ENCODE results near the gene PFN1. TPM values are rescaled to one million over a fixed set of nuclear protein-coding genes. Genes with fewer than 3 reads are reported as not detected.
A peak's percentile ranks its signal among the peaks of the same experiment; 100 is the strongest.

The PFN1 gene
- total RNA-seq, 4 donors from 2014 or later: 170 to 396 (median 304) TPM

DNA sequence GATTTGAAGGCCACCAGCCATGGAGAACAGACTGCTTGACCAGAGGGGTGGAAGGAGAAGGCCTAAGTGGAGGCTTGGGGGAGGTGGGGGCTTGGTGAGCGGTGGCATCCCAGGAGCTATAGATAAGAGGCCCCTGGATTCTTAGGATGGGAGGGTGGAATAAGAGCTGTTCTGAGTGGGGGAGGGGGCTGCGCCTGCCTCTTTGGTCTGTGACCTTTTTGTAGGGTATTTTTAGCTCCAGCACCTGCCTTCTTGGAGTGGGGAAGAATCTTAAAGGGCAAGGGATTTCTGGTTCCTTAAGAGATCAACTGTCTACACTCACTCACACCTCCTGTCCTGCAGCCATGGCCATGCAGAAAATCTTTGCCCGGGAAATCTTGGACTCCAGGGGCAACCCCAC, 3.2 kb upstream of the PFN1 start:
- Histone ChIP-seq H3K4me3 (no peak overlapping the region), H3K27ac (no peak overlapping the region), H3K36me3 (no peaks in the 10 kb centered on the region), H3K9me3 (no peaks in the 10 kb centered on the region), H3K4me1 (peaks cover 0 to 2% of the 10 kb centered on the region in 2 donors), H3K27me3 (no peaks in the 10 kb centered on the region)
- intact Hi-C loops (cut with DNase I; ENCODE audit: low total_unique reads): no loop called here
- no peak for TF ChIP-seq POLR2A (IDR thresholded peaks at IDR 0.05)
- TF ChIP-seq, protein P1, sequence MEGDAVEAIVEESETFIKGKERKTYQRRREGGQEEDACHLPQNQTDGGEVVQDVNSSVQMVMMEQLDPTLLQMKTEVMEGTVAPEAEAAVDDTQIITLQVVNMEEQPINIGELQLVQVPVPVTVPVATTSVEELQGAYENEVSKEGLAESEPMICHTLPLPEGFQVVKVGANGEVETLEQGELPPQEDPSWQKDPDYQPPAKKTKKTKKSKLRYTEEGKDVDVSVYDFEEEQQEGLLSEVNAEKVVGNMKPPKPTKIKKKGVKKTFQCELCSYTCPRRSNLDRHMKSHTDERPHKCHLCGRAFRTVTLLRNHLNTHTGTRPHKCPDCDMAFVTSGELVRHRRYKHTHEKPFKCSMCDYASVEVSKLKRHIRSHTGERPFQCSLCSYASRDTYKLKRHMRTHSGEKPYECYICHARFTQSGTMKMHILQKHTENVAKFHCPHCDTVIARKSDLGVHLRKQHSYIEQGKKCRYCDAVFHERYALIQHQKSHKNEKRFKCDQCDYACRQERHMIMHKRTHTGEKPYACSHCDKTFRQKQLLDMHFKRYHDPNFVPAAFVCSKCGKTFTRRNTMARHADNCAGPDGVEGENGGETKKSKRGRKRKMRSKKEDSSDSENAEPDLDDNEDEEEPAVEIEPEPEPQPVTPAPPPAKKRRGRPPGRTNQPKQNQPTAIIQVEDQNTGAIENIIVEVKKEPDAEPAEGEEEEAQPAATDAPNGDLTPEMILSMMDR (IDR thresholded peaks at IDR 0.05): no peak
- no peak for DNase-seq

DNA sequence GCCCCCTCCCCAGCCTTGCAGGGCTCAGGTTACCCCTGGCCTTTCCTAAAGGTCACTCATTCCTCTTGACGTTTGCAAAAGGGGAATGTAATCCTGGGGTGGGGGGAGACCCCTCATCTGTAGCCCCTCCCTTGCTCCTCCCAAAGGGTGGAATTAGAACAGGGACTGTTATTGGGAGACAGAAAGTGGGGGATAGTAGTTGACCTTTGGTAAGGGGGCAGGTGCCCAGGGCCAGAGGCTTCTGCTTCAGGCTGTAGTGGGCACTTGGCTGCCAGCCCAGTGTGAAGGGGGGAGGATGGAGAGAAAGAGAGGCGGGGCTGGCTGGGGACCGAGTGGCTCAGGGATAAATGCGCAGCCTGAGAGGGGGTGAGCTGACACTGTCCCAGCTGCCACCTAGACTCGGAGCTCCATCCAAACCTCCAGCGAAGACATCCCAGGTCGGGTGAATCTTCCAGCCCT, 2.4 kb upstream of the PFN1 start, which contains the start of gene ENO3:
TSS of gene ENO3 (plus strand) at position 374 of the 459 bp plus-strand sequence. CDS start 711 bp downstream, outside the sequence.
- peak within 1 kb of the TSS; percentile 93 to 98 for H3K27ac ChIP-seq
- H3K4me1 ChIP-seq: peaks cover 2 to 9% of the 10 kb centered on the region in 2 donors
- no peak for TF ChIP-seq POLR2A (IDR thresholded peaks at IDR 0.05)
- TF ChIP-seq, protein P1 (IDR thresholded peaks at IDR 0.05): no peak
- intact Hi-C loops (cut with DNase I; ENCODE audit: low total_unique reads): no loop called here
- peak in 1 of 2 donors; percentile 37 for DNase-seq
- H3K9me3 ChIP-seq: no peaks in the 10 kb centered on the region
- no peaks in the 10 kb centered on the region for H3K27me3 ChIP-seq
- no peaks in the 10 kb centered on the region for H3K36me3 ChIP-seq
- H3K4me3 ChIP-seq: peak within 1 kb of the TSS; percentile 82 to 97

DNA sequence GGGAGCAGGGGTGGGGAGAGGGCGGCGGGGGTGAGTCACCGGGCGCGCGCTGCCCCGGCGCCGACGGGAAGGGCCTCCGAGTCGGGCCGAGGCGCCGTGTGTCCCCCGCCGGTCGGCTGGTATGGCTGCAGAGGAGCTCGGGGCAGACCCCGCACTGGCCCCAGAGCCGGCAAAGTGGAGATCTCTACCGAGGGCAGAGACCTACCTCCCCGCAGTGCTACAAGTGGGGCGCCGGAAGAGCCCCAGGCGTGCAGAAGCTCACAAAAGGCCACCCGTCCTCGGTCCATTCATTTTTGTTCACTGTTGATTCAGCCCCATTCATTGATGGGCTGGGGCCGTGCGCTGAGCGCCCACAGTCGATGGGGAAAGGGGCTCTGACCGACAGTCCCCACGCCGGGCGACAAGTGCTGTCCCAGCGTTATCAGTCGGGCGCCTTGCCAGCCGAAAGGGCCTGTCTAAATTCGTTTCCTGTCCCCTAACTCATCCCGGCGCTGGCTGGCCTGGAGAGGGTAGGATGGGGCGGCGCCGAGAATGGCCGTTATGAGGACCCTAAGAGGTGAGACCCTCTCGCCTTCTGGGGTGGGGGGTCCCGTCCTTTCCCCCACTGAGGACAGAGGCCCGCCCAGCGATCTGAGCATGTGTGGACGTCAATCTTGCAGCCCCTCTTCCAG, 1.9 kb upstream of the PFN1 start:
- Histone ChIP-seq H3K27me3 (no peaks in the 10 kb centered on the region), H3K9me3 (no peaks in the 10 kb centered on the region), H3K36me3 (no peaks in the 10 kb centered on the region), H3K4me3 (peak overlapping the region; percentile 82 to 97), H3K4me1 (peaks cover 8 to 14% of the 10 kb centered on the region in 2 donors), H3K27ac (peak overlapping the region; percentile 93 to 98)
- peak; percentile 65 to 67 for DNase-seq
- intact Hi-C loops (cut with DNase I; ENCODE audit: low total_unique reads): no loop called here
- TF ChIP-seq, protein P1 (IDR thresholded peaks at IDR 0.05): no peak
- TF ChIP-seq POLR2A (IDR thresholded peaks at IDR 0.05): peak in 1 of 2 donors; percentile 4

DNA sequence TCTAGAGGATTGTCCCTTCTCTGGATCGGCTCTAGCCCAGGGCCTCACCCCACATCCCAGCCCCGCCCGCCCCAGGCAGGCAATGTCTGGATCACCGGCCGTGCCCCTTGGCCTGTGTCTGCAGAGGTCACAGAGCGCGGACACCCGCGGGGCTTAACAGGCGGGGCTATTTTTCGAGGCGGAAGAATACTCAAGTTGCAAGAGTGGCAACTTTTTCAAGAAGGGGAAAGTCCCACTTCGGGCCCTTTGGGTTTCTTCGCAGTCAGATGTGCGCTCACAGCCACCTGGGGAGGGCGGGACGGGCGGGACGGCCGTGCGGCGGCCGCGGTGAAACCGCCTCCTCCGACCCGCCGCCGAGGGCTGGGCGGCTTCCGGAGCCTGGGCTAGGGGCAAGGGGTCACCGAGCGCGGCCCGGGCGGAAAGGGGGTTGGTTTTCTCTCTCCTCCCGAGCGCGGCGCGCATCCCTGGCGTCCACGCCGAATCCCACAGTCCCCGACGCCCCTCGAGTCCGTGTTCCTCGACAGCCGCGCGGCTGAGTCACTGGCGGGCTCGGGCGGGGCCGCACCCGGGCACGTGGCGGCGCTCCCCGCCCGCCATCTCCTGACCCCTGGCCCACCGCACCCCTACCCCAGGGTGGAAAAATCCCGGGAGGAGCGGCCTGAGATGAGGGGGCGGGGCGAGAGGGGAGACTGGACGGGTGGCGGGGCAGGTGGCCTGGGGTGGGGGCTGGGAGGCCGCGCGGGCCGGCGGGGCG, 1.2 kb upstream of the PFN1 start:
- peak overlapping the region; percentile 93 to 98 for H3K27ac ChIP-seq
- H3K36me3 ChIP-seq: no peaks in the 10 kb centered on the region
- TF ChIP-seq, protein P1 (IDR thresholded peaks at IDR 0.05): no peak
- peak in 1 of 2 donors; percentile 37 for TF ChIP-seq POLR2A (IDR thresholded peaks at IDR 0.05)
- H3K4me3 ChIP-seq: peak overlapping the region; percentile 82 to 97
- H3K27me3 ChIP-seq: no peaks in the 10 kb centered on the region
- intact Hi-C loops (cut with DNase I; ENCODE audit: low total_unique reads): no loop called here
- peak; percentile 78 to 85 for DNase-seq
- H3K4me1 ChIP-seq: peaks cover 12 to 17% of the 10 kb centered on the region in 2 donors
- no peaks in the 10 kb centered on the region for H3K9me3 ChIP-seq

DNA sequence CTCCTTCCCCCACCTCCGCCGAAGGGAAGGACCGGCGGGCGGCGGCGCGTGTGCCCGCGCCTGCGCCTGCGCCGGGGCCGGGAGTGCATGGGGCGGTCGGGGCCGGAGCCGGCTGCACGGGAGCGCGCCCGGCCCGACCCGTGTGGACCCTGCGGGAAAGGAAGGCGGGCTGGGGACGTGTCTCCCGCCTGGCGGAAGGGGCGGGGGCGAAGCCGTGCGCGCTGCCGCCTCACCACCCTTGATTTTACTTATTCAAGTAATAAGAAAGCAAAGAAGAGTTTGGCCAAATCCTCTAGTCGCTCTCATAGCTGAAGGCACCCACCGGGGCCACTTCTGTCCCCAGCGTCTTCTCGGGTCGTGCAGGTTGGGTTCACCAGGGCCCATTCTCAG, 596 bp upstream of the PFN1 start:
- H3K27me3 ChIP-seq: no peaks in the 10 kb centered on the region
- H3K4me1 ChIP-seq: peaks cover 12 to 17% of the 10 kb centered on the region in 2 donors
- peak overlapping the region; percentile 82 to 97 for H3K4me3 ChIP-seq
- intact Hi-C loops (cut with DNase I; ENCODE audit: low total_unique reads): no loop called here
- TF ChIP-seq POLR2A (IDR thresholded peaks at IDR 0.05): peak; percentile 43 to 67
- TF ChIP-seq, protein P1 (IDR thresholded peaks at IDR 0.05): no peak
- peak overlapping the region; percentile 93 to 98 for H3K27ac ChIP-seq
- no peaks in the 10 kb centered on the region for H3K36me3 ChIP-seq
- peak; percentile 79 to 84 for DNase-seq
- H3K9me3 ChIP-seq: no peaks in the 10 kb centered on the region
